ENCODE data around the gene WBP1. TPM values are rescaled to one million over a fixed set of nuclear protein-coding genes. Genes with fewer than 3 reads are reported as not detected.
"Not testable (repeated sequence)": the region's sequence is repeated elsewhere in the genome, so short reads cannot be mapped to it uniquely, and the experiment has no call there.

Gene WBP1
- total RNA-seq, 2 experiments from 2014 or later, result 40.5 to 46.8 TPM

DNA sequence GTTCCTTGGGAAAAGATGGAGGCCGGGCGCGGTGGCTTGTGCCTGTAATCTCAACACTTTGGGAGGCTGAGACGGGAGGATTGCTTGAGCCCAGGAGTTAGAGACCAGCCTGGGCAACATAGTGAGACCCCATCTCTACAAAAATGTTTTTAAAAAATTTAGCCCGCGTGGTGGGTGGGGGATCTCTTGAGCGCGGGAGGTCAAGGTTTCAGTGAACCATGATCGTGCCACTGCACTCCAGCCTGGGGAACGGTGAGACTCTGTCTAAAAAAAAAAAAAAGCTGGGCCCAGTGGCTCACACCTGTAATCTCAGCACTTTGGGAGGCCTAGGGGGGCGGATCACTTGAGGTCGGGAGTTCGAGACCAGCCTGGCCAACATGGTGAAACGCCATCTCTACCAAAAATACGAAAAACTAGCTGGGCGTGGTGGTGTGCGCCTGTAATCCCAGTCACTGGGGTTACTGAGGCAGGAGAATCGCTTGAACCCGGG lies 25.5 kb downstream of the WBP1 start:
- not testable (repeated sequence) for H3K27me3 Mint-ChIP-seq; DNase-seq; ATAC-seq; H3K9me3 Mint-ChIP-seq (ENCODE audit: low read depth)
- peak overlapping the region; percentile 100 for H3K27ac Mint-ChIP-seq
- CTCF ChIA-PET, result interaction anchor here (0.6 to 5.2 kb wide), 22 partner anchors 8 to 148 kb away, joined by 3 to 79 read pairs (median 10); partner anchors contain the start of genes AUP1, HTRA2, INO80B and MOGS
- peaks cover 28% of the 10 kb centered on the region for H3K36me3 Mint-ChIP-seq
- peaks cover 44% of the 10 kb centered on the region for H3K4me1 Mint-ChIP-seq
- H3K4me3 Mint-ChIP-seq, result peak overlapping the region; percentile 97

DNA sequence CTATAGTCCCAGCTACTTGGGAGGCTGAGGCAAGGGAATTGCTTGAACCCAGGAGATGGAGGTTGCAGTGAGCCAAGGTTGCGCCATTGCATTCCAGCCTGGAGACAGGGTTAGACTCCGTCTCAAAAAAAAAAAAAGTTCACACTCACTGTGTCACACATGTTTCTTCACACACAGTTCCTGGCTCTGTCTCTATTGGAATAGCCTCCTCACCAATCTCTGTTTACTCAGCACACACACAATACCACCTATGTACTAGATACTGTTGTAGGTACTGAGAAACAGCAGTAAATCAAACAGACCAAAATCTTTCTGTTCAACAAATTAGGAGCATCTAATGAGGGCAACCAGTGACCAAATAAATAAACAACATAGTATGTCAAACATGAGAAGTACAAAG lies 27.9 kb downstream of the WBP1 start:
- H3K36me3 Mint-ChIP-seq, result peaks cover 22% of the 10 kb centered on the region
- H3K4me3 Mint-ChIP-seq, result no peak overlapping the region
- no peak for DNase-seq
- no peaks in the 10 kb centered on the region for H3K27me3 Mint-ChIP-seq
- no peak for ATAC-seq
- H3K4me1 Mint-ChIP-seq, result peaks cover 25% of the 10 kb centered on the region
- no peak overlapping the region for H3K27ac Mint-ChIP-seq
- CTCF ChIA-PET, result interaction anchor here (0.7 kb wide), 1 partner anchor 1239 kb away, joined by 3 read pairs; no protein-coding TSS in a partner anchor
- no peaks in the 10 kb centered on the region for H3K9me3 Mint-ChIP-seq (ENCODE audit: low read depth)

DNA sequence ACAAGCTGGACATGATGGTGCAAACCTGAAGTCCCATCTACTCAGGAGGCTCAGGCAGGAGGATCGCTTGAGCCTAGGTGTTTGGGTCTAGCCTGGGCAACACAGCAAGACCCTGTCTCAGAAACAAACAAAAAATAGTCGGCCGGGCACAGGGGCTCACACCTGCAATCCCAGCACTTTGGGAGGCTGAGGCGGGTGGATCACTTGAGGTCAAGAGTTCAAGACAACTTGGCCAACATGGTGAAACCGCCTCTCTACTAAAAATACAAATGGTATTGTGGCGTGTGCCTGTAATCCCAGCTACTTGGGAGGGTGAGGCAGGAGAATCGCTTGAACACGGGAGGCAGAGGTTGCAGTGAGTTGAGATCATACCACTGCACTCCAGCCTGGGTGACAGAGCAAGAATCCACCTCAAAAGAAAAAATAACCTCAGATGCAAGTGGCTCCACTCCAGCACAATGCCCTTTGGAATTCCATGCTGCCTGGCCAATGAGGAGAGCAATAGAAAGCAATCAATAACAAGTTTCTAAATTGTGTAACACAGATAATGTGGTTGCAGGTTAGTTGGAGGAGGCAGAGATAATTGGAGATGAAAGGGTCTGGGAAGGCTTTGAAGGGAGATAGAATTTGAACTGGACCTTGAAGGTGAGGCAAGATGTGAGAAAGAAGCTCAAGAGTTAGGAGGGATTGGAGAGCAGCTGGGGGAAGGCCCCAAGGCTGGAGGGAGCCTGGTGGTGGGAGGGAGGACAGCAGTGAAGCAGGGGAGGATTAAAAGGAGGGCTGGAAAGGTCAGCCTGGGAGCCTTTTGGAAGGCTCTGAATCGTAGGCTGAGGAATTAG lies 30.6 kb downstream of the WBP1 start:
- Mint-ChIP-seq H3K27me3 (no peaks in the 10 kb centered on the region), H3K4me1 (peaks cover 13% of the 10 kb centered on the region), H3K4me3 (no peak overlapping the region), H3K9me3 (ENCODE audit: low read depth) (no peaks in the 10 kb centered on the region), H3K36me3 (peaks cover 28% of the 10 kb centered on the region), H3K27ac (no peak overlapping the region)
- DNase-seq (no peak), ATAC-seq (no peak)
- CTCF ChIA-PET, result interaction anchor here (1.0 to 1.4 kb wide), 3 partner anchors 43 to 85 kb away, joined by 3 to 5 read pairs (median 3); no protein-coding TSS in a partner anchor

DNA sequence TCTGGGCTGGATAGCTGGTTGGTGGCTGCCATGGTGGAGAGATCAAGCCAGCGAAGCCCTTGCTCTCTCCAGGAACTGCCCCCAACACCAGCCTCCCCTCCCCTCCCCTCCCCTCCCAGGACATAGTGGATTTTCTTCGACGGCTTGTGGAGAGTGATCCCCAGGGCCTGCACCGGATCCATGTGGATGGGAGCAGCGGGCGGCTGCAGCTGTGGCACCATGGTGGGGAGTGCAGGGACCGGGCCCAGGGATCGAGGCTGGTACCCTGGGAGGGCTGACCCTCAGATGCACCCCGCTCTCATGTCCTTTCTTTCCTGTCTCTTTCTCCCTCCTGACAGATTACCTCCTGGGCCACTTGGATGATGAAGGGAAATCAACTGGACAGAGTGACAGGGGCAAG lies 31.7 kb downstream of the WBP1 start:
- ATAC-seq (no peak), DNase-seq (no peak)
- H3K27ac Mint-ChIP-seq, result no peak overlapping the region
- peaks cover 7% of the 10 kb centered on the region for H3K4me1 Mint-ChIP-seq
- CTCF ChIA-PET, result interaction anchor here (1.1 to 1.4 kb wide), 2 partner anchors 13 to 42 kb away, joined by 4 to 5 read pairs; no protein-coding TSS in a partner anchor
- no peaks in the 10 kb centered on the region for H3K9me3 Mint-ChIP-seq (ENCODE audit: low read depth)
- peaks cover 26% of the 10 kb centered on the region for H3K36me3 Mint-ChIP-seq
- H3K4me3 Mint-ChIP-seq, result no peak overlapping the region
- no peaks in the 10 kb centered on the region for H3K27me3 Mint-ChIP-seq

DNA sequence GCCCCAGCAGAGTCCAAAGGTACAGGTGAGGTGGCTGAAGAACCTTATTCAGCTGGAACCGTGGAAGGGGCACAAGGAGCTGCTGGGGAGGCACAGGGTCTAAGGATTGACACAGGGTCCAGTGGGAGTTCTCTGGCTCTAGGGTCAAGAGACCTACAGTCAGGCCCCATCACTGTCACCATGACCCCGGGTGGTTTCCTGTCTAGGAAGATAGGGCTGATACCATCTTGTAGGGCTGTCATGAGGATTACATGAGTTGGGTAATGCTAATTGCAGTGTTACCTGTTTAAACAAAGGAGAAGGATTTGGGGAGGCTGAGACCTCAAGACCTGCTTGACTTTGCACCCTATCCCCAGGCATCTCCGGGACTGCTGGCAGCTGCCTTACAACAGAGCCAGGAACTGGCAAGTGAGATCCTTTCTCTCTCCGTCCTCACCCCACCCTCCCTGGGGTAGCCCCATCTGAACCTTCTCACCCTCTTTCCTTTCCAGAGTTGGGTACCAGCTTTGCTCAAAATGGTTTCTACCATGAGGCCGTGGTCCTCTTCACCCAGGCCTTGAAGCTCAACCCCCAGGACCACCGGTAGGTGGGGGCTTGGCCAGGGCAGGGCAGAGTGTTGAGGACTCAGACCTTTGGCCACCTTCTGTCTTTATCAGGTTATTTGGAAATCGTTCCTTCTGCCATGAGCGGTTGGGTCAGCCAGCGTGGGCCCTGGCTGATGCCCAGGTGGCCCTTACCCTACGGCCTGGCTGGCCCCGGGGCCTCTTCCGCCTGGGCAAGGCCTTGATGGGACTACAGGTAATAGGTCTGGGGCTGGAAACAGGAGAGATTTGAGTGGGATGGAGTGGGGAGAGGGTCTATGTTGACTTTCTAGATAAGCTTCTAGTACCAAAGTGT lies 33.7 kb downstream of the WBP1 start:
- ATAC-seq, result no peak
- H3K4me3 Mint-ChIP-seq, result no peak overlapping the region
- peaks cover 1% of the 10 kb centered on the region for H3K4me1 Mint-ChIP-seq
- peaks cover 16% of the 10 kb centered on the region for H3K36me3 Mint-ChIP-seq
- no peak overlapping the region for H3K27ac Mint-ChIP-seq
- CTCF ChIA-PET, result interaction anchor here (1.3 kb wide), 1 partner anchor 9 kb away, joined by 5 read pairs; the partner anchor contains the start of genes CCDC142 and TTC31
- H3K27me3 Mint-ChIP-seq, result no peaks in the 10 kb centered on the region
- H3K9me3 Mint-ChIP-seq (ENCODE audit: low read depth), result no peaks in the 10 kb centered on the region
- DNase-seq, result no peak

DNA sequence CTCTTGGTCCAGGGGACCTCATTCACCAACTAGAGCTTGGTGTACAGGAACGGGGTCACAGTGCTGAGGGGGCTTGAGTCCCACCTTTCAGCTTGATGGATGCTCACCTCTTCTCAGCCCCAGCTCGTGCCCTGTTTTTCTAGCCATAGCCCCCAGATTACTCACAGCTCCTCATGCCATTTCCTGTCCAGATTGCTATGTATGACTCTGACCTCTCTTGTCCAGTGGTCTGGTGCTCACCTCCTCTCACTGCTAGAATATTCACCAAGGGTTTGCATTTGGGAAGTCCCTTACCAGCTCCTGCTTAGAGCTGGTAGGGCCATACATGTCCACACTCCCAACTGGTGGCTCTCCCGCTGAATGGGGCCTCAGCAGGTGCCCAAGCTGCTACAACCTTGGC lies 35.3 kb downstream of the WBP1 start:
- Mint-ChIP-seq H3K4me3 (no peak overlapping the region), H3K27ac (no peak overlapping the region), H3K36me3 (peaks cover 14% of the 10 kb centered on the region), H3K27me3 (peaks cover 10% of the 10 kb centered on the region), H3K4me1 (peaks cover 11% of the 10 kb centered on the region), H3K9me3 (ENCODE audit: low read depth) (no peaks in the 10 kb centered on the region)
- ATAC-seq, result no peak
- no peak for DNase-seq
- CTCF ChIA-PET, result interaction anchor here (0.6 to 1.7 kb wide), 4 partner anchors 10 to 43 kb away, joined by 3 to 14 read pairs (median 5); partner anchors contain the start of genes CCDC142, PCGF1 and TTC31

DNA sequence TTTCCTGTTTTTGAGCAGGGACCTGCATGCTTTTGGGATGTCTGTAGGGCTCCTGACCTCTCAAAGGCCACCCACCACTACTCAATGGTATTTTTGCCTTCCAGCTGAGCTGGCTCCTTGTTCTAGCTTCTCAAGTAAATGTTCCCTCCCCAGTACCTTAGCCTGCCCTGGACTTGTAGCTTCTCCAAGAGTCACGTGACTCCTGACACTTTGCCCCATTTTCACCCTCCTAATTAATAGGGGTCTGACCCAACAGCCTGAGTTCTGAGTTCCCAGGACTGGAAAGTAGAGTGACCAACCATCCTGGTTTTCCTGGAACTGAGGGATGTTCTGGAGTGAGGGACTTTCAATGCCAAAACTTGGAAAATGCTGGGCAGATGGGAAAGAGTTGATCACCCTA lies 37.2 kb downstream of the WBP1 start:
- no peak for DNase-seq
- H3K27ac Mint-ChIP-seq, result no peak overlapping the region
- H3K4me3 Mint-ChIP-seq, result no peak overlapping the region
- H3K4me1 Mint-ChIP-seq, result peaks cover 20% of the 10 kb centered on the region
- ATAC-seq, result no peak
- no peaks in the 10 kb centered on the region for H3K9me3 Mint-ChIP-seq (ENCODE audit: low read depth)
- H3K27me3 Mint-ChIP-seq, result peaks cover 26% of the 10 kb centered on the region
- peaks cover 12% of the 10 kb centered on the region for H3K36me3 Mint-ChIP-seq
- CTCF ChIA-PET, result interaction anchor here (1.4 to 4.1 kb wide), 2 partner anchors 13 to 37 kb away, joined by 3 to 25 read pairs; partner anchors contain the start of genes CCDC142 and TTC31

DNA sequence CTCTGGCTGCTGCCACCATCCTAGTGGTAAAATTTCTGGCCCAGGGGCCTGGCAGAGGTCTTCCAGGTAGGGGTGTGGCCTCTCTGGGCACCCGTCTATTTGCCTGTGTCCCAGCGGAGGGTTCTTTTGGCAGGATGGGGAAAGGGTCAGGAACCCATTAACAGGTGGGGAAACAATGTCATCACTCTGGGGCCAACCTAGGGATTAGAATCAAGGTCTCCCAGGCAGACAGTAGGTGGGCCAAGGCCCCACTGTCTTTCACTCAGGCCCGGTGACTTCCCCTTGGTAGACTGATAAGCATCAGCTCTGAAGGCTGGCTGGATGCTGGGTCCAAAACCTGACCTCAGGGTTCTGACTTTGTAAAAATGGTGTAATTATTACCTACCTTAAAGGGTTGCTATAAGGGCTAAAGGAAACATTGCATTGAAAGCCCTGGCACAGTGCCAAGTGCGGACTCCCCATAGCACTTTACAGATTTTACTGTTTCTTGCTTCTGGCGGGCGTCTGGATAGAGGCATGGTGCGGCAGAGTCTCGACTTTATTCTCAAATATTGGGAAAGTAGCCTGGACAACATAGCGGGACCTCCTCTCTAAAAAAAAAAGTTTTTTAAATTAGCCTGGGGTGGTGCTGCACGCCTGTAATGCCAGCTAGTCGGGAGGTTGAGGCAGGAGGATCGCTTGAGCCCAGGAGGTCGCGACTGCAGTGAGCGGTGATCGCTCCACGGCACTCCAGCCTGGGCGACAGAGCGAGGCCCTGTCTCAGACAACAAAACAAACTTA lies 38.9 kb downstream of the WBP1 start:
- Mint-ChIP-seq H3K27me3 (peaks cover 40% of the 10 kb centered on the region), H3K4me1 (peaks cover 23% of the 10 kb centered on the region)
- CTCF ChIA-PET, result interaction anchor here (4.1 kb wide), 1 partner anchor 15 kb away, joined by 25 read pairs; the partner anchor contains the start of genes CCDC142 and TTC31

DNA sequence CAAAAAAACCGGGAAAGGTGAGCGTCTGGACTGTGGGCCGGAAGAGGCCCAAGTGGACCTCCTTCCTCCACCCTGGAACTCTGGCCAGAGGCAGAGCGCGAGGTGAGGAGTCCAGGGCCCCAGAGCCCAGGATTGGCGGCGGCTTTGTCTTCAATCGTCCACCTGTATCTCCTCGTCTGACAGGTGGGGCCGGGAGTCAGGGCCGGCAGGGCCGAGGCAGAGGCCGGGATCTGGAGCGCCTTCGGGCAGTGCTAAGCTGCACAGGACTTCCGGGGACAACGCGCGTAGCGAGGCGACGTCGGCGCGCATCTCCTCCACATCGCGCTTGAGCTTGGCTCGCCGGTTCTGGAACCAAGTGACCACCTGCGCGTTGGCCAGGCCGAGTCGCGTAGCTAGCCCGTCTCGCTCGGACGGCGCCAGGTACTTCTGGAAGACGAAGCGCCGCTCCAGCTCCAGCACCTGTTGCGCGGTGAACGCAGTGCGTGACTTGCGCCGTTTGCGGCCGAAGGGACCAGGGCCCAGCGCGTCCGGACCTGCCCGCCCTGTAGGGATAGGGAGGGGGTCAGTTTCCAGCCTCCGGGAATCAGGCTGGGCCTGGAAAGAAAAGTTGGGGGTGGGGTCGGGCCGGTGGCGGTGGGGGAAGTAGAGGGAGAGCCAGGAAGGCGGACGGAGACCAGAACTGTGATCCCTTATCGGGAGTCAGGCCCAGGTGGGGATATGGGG lies 39.7 kb downstream of the WBP1 start:
- CTCF ChIA-PET, result interaction anchor here (0.6 to 4.1 kb wide), 2 partner anchors 15 to 90 kb away, joined by 3 to 25 read pairs; partner anchors contain the start of genes CCDC142 and TTC31
- no peaks in the 10 kb centered on the region for H3K9me3 Mint-ChIP-seq (ENCODE audit: low read depth)
- peak overlapping the region; percentile 84 for H3K4me3 Mint-ChIP-seq
- peak overlapping the region; percentile 80 for H3K27ac Mint-ChIP-seq
- DNase-seq, result peak; percentile 58
- peak; percentile 59 for ATAC-seq
- H3K4me1 Mint-ChIP-seq, result peaks cover 29% of the 10 kb centered on the region
- H3K27me3 Mint-ChIP-seq, result peaks cover 46% of the 10 kb centered on the region
- H3K36me3 Mint-ChIP-seq, result no peaks in the 10 kb centered on the region

More for the DNA sequence above, 38.9 kb downstream of the WBP1 start:
- H3K4me3 Mint-ChIP-seq, result peak overlapping the region; percentile 84
- no peak overlapping the region for H3K27ac Mint-ChIP-seq
- ATAC-seq, result no peak
- DNase-seq, result no peak
- no peaks in the 10 kb centered on the region for H3K9me3 Mint-ChIP-seq (ENCODE audit: low read depth)
- peaks cover 2% of the 10 kb centered on the region for H3K36me3 Mint-ChIP-seq

DNA sequence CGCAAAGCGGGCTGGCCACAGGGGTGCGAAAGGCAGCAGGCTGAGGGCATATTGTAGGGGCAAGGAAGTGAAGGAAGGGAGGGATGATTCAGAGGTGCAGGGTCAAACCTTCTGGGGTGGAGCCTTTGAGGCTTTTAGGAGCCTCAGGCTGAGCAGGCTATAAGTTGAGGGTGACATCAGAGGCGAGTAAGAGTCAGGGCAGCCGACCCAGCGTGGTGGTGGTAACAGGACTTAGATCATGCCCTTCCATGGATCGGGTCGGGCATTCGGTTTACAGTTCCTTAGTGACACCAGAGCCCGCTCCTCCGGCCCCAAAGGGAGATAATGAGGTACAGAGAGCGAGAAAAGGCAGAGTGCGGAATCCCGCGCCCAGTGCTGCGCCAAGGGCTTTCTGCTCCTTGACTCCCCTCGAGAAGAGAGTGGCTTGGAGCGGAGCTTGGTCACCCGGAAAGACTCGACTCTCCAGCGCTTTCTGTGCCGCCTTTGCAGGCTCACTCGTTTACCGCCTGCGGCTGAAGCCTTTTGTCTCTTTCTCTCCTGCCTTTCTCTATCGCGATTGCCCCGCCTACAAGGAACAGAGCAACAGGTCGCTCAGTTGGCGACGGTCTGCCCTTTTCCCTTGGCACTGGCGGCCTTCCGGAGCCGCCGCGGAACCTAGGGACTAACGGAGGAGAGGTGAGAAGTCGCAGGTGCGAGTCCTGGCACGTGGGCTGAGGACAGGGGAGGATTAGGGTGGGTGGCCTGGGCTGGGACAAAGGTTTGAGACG lies 40.4 kb downstream of the WBP1 start:
- Mint-ChIP-seq H3K27ac (peak overlapping the region; percentile 80), H3K4me3 (peak overlapping the region; percentile 84), H3K4me1 (peaks cover 33% of the 10 kb centered on the region), H3K27me3 (peaks cover 49% of the 10 kb centered on the region), H3K36me3 (no peaks in the 10 kb centered on the region), H3K9me3 (ENCODE audit: low read depth) (no peaks in the 10 kb centered on the region)
- ATAC-seq (peak; percentile 63), DNase-seq (peak; percentile 69)
- CTCF ChIA-PET, result interaction anchor here (0.6 to 6.9 kb wide), 9 partner anchors 11 to 249 kb away, joined by 3 to 39 read pairs (median 5); partner anchors contain the start of genes AUP1, CCDC142, HTRA2 and INO80B

Data from activated CD8-positive, alpha-beta memory T cell treated with anti-CD3 and anti-CD28 coated beads, Interleukin-2, amount 10 ng/mL, durations not matched to agents 7 days and 5 days (primary cell).